ENCODE results near the gene SNX11.

DNA sequence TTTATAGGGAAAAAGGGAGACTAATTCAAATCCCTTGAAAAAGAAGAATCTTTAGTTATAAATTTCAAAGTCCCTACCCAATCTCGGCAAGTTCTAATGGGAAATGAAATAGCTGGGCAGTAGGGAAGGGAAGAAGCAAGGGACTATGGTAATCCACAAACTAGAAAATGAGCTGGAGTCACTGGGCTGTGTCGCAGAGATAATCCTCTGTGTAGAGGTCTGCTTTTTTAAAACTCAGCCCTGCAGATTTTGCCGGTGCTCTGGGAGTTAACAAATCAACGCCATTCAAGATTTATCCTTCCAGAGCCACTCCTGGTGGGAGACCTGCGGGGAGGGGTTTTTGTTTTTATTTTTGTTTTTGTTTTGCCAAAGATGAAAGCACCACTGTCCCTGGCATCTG is 20.8 kb downstream of the SNX11 start:
- TF ChIP-seq, protein P1, sequence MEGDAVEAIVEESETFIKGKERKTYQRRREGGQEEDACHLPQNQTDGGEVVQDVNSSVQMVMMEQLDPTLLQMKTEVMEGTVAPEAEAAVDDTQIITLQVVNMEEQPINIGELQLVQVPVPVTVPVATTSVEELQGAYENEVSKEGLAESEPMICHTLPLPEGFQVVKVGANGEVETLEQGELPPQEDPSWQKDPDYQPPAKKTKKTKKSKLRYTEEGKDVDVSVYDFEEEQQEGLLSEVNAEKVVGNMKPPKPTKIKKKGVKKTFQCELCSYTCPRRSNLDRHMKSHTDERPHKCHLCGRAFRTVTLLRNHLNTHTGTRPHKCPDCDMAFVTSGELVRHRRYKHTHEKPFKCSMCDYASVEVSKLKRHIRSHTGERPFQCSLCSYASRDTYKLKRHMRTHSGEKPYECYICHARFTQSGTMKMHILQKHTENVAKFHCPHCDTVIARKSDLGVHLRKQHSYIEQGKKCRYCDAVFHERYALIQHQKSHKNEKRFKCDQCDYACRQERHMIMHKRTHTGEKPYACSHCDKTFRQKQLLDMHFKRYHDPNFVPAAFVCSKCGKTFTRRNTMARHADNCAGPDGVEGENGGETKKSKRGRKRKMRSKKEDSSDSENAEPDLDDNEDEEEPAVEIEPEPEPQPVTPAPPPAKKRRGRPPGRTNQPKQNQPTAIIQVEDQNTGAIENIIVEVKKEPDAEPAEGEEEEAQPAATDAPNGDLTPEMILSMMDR (IDR thresholded peaks at IDR 0.05) = no peak
- TF ChIP-seq TCF7L2 (IDR thresholded peaks at IDR 0.05; ENCODE audit: low read depth, low read length) = no peak
- TF ChIP-seq, protein P2, sequence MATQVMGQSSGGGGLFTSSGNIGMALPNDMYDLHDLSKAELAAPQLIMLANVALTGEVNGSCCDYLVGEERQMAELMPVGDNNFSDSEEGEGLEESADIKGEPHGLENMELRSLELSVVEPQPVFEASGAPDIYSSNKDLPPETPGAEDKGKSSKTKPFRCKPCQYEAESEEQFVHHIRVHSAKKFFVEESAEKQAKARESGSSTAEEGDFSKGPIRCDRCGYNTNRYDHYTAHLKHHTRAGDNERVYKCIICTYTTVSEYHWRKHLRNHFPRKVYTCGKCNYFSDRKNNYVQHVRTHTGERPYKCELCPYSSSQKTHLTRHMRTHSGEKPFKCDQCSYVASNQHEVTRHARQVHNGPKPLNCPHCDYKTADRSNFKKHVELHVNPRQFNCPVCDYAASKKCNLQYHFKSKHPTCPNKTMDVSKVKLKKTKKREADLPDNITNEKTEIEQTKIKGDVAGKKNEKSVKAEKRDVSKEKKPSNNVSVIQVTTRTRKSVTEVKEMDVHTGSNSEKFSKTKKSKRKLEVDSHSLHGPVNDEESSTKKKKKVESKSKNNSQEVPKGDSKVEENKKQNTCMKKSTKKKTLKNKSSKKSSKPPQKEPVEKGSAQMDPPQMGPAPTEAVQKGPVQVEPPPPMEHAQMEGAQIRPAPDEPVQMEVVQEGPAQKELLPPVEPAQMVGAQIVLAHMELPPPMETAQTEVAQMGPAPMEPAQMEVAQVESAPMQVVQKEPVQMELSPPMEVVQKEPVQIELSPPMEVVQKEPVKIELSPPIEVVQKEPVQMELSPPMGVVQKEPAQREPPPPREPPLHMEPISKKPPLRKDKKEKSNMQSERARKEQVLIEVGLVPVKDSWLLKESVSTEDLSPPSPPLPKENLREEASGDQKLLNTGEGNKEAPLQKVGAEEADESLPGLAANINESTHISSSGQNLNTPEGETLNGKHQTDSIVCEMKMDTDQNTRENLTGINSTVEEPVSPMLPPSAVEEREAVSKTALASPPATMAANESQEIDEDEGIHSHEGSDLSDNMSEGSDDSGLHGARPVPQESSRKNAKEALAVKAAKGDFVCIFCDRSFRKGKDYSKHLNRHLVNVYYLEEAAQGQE (IDR thresholded peaks at IDR 0.05; ENCODE audit: insufficient read depth in 1 of 2, low read depth in 2 of 2, low read length in 1 of 2) = no peak
- TF ChIP-seq POLR2AphosphoS5 (IDR thresholded peaks at IDR 0.05; ENCODE audit: low read depth, low read length) = no peak
- no peak for TF ChIP-seq SIN3A (IDR thresholded peaks at IDR 0.05; ENCODE audit: borderline replicate concordance, insufficient read depth, low read depth, low read length)
